GM21529 (cell line): ENCODE data around the gene DCHS1.

Source experiments
- ATAC-seq: cut with Tn5 transposase; IDR thresholded peaks from one replicate; pipeline ENCODE4 v1.9.1; 2021; ENCODE audit not compliant: unreplicated experiment

The DCHS1 gene

DNA sequence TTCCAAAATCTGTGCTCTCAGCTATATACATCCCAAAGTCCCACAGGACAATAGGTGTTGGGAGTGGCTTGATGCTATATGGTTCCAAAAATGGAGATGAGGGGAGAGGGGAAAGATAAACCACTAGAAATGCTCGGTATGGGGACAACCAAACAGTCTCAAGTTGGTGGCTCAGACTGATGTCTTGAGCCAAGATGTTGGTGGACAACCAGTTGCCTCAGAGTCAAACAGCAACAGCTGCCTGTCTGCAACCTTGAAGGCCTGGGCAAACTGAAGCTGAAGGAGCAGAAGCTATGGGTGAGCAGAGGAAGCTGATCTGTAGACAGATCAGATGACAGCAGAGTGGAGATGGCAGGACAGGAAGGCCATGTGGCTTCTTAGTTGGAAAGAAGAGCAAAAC, 56.2 kb downstream of the DCHS1 start:
- ATAC-seq: no peak

GRCh38 chr11:6598555-6598954, 57.1 kb downstream of the DCHS1 start:
- no peak for ATAC-seq

DNA sequence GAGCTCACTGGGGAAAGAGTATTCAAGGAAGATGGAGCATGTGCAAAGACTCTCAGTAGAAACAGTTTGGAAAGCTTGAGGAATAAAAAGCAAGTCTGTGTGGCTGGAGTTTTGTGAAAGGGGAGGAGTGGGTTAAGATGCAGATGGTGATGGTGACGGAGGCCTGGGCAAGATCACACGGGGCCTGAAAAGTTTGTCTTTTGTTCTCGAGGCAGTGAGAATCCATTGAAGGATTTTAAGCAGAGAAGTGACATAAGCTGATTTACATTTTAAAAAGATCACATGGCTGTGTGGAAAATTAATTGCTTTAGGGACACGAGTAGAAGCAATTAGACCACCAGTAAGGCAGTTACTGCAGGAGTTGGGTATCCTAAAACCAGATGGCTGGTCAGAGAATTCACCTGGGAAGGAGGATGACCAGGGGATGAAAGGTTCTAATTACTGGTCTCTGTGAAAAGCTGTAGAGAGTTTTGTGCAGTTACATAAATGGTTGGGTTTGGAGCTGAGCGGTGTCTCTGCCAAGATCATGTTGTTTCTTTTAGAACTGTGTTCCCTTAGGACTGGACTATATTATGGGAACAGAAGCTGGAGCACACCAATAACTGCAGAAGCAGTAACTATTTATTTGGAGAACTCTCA, 59.3 kb downstream of the DCHS1 start:
- ATAC-seq: no peak

DNA sequence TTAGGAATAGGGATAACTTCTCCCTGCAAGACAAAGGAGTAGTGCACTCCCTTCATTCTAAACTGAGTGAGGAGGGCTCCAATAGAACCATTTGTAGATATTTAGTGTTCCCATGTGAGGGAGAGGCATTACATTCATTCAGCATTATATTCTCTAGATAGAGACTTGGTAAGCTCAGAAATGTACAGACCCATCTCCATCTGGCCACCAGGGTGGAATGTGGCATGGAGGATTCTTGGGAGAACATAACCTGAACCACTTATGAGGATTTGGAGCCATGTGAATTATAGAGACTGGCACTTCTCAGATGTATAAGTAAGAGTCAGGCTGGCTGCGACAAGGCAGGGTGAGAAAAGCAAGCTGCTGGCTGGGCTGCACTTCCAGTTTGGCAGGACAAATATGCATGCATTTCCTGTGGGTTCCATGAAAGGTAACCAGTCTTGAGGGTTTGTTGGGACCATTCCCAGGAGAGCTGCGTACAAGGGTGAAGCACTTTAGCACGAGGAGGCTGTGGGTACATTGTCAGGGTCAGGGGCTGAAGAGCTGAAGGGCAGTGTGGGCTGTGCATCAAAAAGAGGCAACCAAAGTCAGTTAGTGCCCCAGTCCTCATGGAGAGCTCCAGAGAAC, 61.4 kb downstream of the DCHS1 start:
- ATAC-seq: no peak

GRCh38 chr11:6588018-6588417, 67.6 kb downstream of the DCHS1 start:
- no peak for ATAC-seq

DNA sequence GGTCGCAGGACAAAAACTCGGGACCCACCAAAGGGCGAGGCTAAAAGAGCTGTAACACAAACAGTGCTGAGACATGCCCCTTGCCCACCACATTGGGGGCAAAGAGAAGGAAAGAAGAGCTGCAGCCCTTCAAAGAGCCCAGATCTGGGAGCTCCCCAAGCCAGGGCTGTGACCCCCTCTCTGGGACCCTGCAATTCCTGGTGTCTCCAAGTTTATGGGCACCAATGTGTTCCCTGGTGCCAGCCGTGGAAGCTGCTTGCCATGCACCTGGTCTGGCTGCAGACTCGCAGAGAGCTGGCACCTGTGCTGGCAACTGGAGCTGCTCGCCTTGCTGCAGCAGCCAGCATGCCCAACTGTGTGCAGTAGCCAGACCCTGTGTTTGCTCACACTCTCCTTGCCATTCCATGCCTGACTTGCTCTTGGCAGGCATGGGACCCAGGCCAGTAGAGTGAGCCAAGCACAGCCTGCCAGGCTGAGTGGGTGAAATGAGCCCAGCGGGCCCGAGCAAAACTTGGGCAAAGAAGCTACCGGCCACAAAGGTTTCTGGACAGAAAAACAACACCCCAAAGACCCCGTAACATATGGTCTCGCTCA, 68.2 kb downstream of the DCHS1 start:
- ATAC-seq: no peak

GRCh38 chr11:6586434-6587359, 68.9 kb downstream of the DCHS1 start:
- ATAC-seq: no peak

DNA sequence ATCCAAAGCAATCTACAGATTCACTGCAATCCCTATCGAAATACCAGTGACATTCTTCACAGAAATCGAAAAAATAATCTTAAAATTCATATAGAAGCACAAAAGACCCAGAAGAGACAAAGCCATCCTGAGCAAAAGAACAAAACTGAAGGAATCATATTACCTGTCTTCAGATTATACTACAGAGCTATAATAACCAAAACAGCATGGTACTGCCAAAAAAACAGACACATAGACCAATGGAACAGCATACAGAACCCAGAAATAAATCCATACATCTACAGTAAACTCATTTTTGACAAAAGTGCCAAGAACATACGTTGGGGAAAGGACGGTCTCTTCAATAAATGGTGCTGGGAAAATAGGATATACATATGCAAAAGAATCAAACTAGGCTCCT, 71.1 kb downstream of the DCHS1 start:
- no peak for ATAC-seq

- no peak for ATAC-seq
Measured at GRCh38 chr11:6583584-6583983, 72.0 kb downstream of the DCHS1 start.

DNA sequence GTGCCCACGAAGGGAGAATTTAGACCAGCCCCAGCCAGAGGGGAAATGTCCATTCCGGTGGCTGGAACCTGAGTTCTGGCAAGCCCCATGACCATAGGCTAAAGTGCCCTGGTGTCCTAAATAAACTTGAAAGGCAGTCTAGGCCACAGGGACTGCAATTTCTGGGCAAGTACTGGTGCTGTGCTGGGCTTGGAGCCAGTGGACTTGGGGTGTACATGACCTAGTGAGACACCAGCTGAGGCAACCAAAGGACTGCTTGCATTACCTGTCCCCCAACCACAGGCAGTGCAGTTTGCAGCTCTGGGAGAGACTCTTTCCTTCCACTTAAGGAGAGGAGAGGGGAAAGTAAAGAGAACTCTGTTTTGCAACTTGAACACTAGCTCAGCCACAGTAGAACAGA, 75.9 kb downstream of the DCHS1 start:
- no peak for ATAC-seq

DNA sequence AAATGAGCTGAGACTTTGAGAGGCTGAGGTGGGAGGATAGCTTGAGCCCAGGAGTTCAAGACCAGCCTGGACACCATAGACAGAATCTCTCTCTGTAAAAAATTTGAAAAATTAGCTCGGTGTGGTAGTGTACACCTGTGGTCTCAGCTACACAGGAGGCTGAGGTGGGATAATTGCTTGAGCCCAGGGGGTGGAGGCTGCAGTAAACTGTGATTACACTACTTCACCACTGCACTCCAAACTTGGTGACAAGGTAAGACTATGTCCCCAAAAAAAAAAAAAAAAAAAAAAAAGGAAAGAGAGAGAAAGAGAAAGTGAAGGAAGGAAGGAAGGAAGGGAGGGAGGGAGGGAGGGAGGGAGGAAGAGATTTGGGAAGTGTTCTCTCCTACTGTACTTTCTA, 77.5 kb downstream of the DCHS1 start:
- no peak for ATAC-seq

DNA sequence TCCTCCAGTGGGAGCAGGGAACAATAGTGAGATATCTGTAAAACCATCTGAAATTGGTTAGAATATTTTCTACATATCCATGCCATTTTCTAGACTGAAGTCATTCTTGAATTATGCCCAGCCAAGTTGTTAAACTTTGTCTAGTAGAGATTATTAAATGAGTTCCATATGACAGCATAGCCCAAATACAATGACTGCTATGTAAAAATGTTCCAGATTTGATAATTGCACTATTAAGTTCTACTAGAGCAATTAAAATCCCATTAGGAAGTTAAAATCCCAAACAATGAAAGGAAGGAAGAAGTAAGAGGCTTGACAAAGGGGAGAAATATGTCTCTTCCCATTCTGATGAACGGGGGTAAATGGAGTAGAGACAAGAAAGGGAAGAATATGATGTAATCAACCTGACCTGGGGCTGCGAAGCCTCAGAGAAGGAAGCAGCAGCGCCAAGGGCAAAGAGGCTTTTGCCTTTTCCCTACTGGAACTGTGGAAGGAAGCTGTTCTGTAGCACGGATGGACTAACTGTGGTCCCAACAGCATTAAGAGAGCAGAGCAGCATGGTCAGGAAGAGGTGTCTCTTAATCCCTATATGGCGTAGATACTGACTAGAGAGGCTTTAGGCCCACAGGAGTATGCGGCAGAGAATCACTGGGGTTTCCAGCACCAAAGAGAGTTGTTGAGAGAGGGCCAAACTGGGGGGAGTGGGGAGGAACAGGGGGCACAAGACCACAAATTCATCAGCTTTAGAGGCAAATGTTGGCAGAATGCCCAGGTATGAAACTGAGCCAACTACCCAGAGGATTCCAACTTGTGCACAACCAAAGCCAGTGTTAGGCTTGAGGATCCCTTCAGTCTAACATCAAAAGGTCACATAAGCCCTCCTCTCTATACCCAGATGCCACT, 78.9 kb downstream of the DCHS1 start:
- ATAC-seq: no peak

DNA sequence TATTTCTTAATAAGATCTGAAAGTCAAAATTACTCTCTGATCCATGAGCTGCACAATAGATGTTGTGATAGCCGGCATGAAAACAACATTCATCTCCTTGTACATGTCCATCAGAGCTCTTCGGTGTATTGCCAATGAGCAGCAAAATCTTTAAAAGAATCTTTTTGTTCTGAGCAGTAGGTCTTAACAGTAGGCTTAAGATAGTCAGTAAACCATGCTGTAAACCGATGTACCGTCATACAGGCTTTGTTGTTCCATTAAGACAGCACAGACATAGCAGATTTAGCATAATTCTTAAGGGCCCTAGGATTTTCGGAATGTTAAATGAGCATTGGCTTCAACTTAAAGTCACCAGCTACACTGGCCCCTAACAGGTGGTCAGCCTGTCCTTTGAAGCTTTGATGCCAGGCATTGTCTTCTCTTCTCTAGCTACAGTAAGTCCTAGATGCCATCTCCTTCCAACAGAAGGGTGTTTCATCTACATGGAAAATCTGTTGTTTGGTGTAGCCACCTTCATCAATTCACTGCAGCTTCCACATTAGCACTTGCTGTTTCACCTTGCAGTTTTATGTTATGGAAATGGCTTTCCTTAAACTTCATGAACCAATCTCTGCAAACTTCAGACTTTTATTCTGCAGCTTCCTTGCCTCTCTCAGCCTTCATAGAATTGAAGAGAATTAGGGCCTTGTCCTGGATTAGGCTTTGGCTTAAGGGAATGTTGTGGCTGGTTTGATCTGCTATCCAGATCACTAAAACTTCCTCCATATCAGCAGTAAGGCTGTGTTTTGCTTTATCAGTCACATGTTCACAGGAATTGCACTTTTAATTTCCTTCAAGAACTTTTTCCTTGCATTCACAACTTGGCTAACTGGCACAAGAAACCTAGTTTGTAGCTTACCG, 80.5 kb downstream of the DCHS1 start:
- ATAC-seq: no peak

DNA sequence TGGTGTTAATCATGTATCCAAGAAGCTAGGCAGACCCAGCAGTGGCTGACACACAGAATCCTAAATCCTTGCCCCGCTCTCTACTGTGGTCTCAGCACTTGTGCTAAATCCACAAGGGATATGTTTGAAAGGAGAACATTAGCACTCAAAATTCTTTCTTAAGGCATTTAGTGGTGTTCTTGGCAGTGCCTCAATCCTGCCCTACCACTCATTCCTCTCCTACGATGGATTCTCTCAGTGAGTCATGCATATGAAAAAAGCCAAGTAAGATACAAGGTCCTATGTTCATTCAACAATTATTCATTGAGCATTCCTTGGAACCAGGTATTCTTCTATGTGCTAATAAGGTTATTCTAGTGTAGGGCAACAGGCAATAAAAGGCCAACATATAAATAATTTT, 83.4 kb downstream of the DCHS1 start:
- no peak for ATAC-seq

GRCh38 chr11:6571434-6572008, 84.1 kb downstream of the DCHS1 start:
- ATAC-seq: no peak
